Measurements from ENCODE around the gene OPN1SW. TPM values are rescaled to one million over a fixed set of nuclear protein-coding genes. Genes with fewer than 3 reads are reported as not detected.
A peak's percentile ranks its signal among the peaks of the same experiment; 100 is the strongest.

Gene OPN1SW
- total and polyA plus RNA-seq, 9 of the 15 experiments (the other 6 are each of a cell fraction or from before 2014, with no cell fraction given), result 0.84 to 1.0 TPM; not detected in 7

- no peak for TF ChIP-seq THRAP3 (IDR thresholded peaks at IDR 0.05; ENCODE audit: borderline replicate concordance)
- TF ChIP-seq MXI1 (IDR thresholded peaks at IDR 0.05; ENCODE audit: low read depth, low read length), result no peak
- 0 out of 2 replicates have a peak, but pooled peaks have one; percentile 30 for TF ChIP-seq E2F1 (CRISPR knock-in tag; IDR thresholded peaks at IDR 0.05)
- TF ChIP-seq NBN (IDR thresholded peaks at IDR 0.05; ENCODE audit: low read depth), result no peak
- TF ChIP-seq GTF2E2 (tag; IDR thresholded peaks at IDR 0.05), result no peak
- no peak for TF ChIP-seq HSF4 (CRISPR knock-in tag; IDR thresholded peaks at IDR 0.05; ENCODE audit: borderline replicate concordance)
- peak; percentile 20 for TF ChIP-seq POLR2B (IDR thresholded peaks at IDR 0.05; ENCODE audit: low read depth, partially characterized antibody)
- peak; percentile 38; the same call in 1 of the 2 replicates for TF ChIP-seq POLR2A (conservative IDR thresholded peaks at IDR 0.05)
- no peak for TF ChIP-seq USF2 (CRISPR knock-in tag; IDR thresholded peaks at IDR 0.05)
- no peak for TF ChIP-seq ZNF639 (CRISPR knock-in tag; conservative IDR thresholded peaks at IDR 0.05 in 1 of 2, IDR thresholded peaks at IDR 0.05 in 1 of 2)
- TF ChIP-seq RAD21 (CRISPR knock-in tag; conservative IDR thresholded peaks at IDR 0.05 in 1 of 2, IDR thresholded peaks at IDR 0.05 in 1 of 2), result no peak
- TF ChIP-seq GTF3C2 (IDR thresholded peaks at IDR 0.05; ENCODE audit: borderline replicate concordance, extremely low read depth, insufficient read length), result no peak
- TF ChIP-seq KAT7 (CRISPR knock-in tag; IDR thresholded peaks at IDR 0.05; ENCODE audit: borderline replicate concordance), result no peak
- peak; percentile 12; the same call in 1 of the 2 replicates for TF ChIP-seq MYNN (IDR thresholded peaks at IDR 0.05)
- no peak for TF ChIP-seq MYNN (CRISPR knock-in tag; IDR thresholded peaks at IDR 0.05)
- TF ChIP-seq ZNF511 (CRISPR knock-in tag; IDR thresholded peaks at IDR 0.05), result no peak
Measured at GRCh38 chr7:128775744-128776474, at the start of gene OPN1SW (continued).

All from K562 (cell line).